Measurements from ENCODE around the gene SSX5.
"Not testable (repeated sequence)": the region's sequence is repeated elsewhere in the genome, so short reads cannot be mapped to it uniquely, and the experiment has no call there.

The SSX5 gene

GRCh38 chrX:48196745-48197201 is at the start of gene SSX5:
Gene SSX5 (minus strand): TSS chrX:48196795. CDS start chrX:48195358, 1,437 bp downstream.
- no peak for DNase-seq (ENCODE audit: low read depth)

DNA sequence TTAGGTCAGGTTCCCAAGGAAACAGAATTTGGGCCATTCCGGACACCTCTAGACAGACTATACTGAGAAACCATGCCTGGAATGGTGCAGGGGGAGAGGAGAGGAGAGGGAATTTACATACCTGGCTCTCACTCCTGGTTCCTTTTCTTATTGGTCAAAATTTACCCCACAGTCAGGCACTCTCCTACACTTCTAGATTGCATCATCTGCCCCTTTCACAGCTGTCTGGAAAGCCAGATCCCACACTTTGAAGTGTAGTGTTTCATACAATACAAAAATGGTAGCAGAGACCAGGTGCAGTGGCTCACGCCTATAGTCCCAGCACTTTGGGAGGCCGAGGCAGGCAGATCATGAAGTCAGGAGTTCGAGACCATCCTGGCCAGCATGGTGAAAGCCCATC is 27.6 kb upstream of the SSX5 start:
- DNase-seq (ENCODE audit: low read depth), result not testable (repeated sequence)

GRCh38 chrX:48214341-48214740 is 17.7 kb upstream of the SSX5 start:
- DNase-seq (ENCODE audit: low read depth), result not testable (repeated sequence)

GRCh38 chrX:48190024-48190423 is 6.6 kb downstream of the SSX5 start:
- DNase-seq (ENCODE audit: low read depth), result not testable (repeated sequence)

DNA sequence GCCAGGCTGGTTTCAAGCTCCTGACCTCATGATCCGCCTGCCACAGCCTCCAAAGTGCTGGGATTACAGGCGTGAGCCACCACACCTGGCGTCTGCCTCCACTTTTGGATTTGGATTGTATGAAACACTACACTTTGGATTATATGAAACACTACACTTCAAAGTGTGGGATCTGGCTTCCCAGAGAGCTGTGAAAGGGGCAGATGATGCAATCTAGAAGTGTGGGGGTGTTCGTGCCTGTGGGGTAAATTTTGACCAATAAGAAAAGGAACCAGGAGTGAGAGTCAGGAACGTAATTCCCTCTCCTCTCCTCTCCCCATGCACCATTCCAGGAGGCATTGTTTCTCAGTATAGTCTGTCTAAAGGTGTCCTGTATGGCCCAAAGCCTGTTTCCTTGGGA is 14.7 kb downstream of the SSX5 start:
- not testable (repeated sequence) for DNase-seq (ENCODE audit: low read depth)

DNA sequence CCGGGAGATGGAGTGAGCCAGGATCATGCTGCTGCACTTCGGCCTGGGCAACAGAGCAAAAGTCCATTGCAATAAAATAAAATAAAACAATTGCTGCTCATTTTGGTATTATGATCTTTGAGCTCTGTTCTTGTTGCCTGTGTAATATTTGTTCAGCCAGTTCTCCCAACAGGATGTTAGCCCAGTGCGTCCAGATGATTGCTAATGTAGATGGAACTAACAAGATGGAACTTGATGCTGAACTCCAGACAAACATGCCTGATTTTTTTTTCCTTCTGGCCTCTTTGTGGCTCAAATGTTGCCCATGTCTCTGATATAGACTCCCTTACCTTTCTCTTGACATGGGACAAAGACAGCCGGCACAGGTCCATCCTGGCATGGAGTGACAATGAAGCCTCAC is 15.8 kb downstream of the SSX5 start:
- DNase-seq (ENCODE audit: low read depth), result no peak

DNA sequence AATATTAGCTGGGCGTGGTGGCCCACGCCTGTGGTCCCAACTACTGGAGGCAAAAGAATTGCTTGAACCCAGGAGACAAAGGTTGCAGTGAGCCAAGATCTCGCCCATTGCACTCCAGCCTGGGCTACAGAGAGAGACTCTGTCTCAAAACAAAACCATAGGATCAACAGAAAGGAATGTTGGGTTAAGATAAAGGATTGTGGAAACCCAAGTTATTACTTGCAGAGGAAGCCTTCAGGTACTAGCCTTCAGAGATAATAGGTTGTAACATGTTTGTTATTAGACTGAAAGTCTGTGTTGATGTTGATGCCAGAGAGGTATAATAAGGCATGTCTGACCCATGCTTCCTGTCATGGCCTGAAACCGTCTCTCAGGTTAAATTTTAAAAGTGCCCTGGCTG is 16.9 kb downstream of the SSX5 start:
- no peak for DNase-seq (ENCODE audit: low read depth)

DNA sequence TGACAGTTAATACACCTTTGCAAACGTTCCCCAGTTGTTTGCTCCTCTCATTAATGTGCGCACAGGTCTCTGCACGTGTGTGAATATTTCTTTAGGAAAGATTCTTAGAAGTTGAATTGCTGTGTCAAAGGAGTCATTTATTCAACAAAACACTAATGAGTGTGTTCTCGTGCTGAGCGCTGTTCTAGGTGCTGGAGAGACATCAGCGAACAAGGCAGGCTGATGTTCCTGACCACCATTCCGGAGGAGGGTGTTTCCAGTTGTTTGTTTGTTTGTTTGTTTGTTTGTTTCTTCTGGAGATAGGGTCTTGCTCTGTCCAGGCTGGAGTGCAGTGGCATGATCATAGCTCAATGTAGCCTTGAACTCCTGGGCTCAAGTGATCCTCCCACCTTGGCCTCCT is 30.3 kb downstream of the SSX5 start:
- DNase-seq (ENCODE audit: low read depth), result not testable (repeated sequence)

DNA sequence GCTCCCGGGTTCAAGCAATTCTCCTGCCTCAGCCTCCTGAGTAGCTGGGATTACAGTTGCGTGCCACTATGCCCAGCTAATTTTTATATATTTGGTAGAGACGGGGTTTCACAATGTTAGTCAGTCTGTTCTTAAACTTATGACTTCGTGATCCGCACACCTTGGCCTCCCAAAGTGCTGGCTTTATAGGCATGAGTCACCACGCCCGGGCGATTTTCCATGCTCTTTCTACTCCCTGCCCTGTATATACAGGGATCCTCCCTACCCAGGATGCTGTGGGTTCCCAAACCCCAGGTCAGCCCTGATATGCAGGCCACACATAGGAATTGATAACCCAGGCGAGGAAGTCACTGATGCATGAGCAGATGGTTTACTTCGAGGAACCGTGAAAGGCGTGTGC is 31.4 kb downstream of the SSX5 start:
- no peak for DNase-seq (ENCODE audit: low read depth)

DNA sequence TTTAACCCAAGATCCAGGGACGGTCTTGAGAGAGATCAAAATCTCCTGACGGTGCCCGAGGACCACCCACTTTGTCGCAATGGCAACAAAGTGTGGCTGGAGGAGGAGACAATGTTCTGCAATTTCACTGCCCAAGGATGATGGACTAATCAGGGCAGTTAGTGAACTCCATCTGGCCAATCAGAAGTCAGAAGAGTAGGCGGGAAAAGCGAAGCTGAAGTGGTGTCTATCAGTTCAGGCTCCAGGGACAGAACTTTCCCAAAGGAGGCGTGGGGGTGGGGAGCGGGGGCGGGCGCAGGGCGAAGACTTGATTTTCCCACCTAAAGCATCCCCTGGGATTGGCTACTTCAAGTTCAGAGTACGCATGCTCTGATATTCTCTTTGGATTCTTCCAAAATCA is 40.6 kb downstream of the SSX5 start:
- no peak for DNase-seq (ENCODE audit: low read depth)

GRCh38 chrX:48154796-48155195 is 41.8 kb downstream of the SSX5 start:
- no peak for DNase-seq (ENCODE audit: low read depth)

- DNase-seq (ENCODE audit: low read depth), result no peak
These were observed 42.8 kb downstream of the SSX5 start for GRCh38 chrX:48153769-48154168.

DNA sequence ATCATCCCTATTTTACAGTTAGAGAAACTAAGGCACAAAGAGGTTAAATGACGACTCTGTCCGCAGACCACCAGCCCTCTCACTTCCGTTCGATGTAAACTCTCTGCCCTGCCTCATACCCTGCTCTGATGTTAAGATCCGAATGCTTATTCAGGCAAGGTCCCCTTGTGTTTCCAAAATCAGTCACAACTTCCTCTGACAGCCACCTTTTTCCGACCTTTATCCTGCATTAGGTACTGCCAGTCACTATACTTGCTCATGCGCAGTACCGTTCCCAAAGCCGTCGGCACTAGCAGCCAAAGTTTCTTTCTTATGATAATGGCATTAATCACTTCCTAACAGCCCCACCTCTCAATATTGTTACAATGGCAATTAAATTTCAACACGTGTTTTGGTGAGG is 53.9 kb downstream of the SSX5 start:
- not testable (repeated sequence) for DNase-seq (ENCODE audit: low read depth)

DNA sequence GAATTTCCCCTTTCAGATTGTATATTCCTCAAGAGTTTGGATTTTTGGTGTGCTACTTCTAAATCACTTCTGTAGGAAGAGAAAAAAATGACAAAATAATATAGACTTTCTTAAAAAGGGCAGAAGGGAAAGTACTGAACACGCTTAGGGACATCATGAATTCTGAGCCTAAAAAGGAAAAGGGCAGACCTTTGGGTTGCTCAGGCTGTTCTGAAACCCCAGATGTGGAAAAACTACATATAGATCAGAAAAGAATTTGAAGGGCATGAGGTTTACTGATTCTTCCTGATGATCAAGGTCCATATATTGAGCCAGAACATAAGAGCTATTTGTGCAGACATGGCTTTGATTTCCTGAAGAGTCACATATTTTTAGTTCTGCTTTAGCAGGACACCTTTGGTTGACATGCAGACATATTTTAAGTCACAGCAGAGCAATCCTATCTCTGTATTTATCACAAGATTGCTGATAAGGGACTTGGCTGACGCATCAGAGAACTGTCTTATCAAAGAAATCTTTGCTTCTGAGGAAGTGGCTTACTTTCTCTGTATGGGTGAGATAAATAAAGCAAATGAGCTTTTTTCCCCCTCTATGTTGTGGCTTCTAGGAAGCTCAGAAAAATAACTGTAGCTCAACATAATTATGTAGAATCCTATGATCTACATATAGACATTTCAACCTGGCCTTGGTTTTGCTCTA is 54.6 kb downstream of the SSX5 start:
- DNase-seq (ENCODE audit: low read depth), result not testable (repeated sequence)

GRCh38 chrX:48139076-48139475 is 57.5 kb downstream of the SSX5 start:
- DNase-seq (ENCODE audit: low read depth), result not testable (repeated sequence)
